Body of pancreas (tissue), 4 donors: ENCODE results near the gene DAZAP2. TPM values are rescaled to one million over a fixed set of nuclear protein-coding genes. Genes with fewer than 3 reads are reported as not detected.

ENCODE experiments used
- ATAC-seq: fragments of 150-250 bp; one replicate; pipeline ENCODE4 v1.9.1; 2016
- DNase-seq, 4 donors: peaks; one replicate each; pipeline ENCODE4 v3.0.0-alpha.2; 2019
- H3K27ac ChIP-seq, 4 donors: fragments of 200-600 bp; sonication (generic); 1 replicate in 3 of 4; 2 replicates in 1 of 4; pipeline versions ENCODE4 v1.5.1 to v1.6.1; 2016 to 2019; ENCODE audit warnings: mild to moderate bottlenecking in 1 of 4, mixed read lengths in 1 of 4, moderate library complexity in 1 of 4
- H3K27me3 ChIP-seq, 2 donors: fragments of 200-600 bp; sonication (generic); one replicate each; pipeline ENCODE4 v1.6.0; 2016; ENCODE audit warnings: mild to moderate bottlenecking in 1 of 2
- H3K36me3 ChIP-seq, 2 donors: fragments of 200-600 bp; sonication (generic); replicated peaks in 1 of 2; 2 replicates each; pipeline ENCODE4 v1.5.1; 2016; ENCODE audit warnings: low read depth in 2 of 2; ENCODE audit not compliant: insufficient read depth in 1 of 2
- H3K4me1 ChIP-seq: fragments of 200-600 bp; sonication (generic); one replicate; pipeline ENCODE4 v1.6.0; 2016
- H3K4me3 ChIP-seq, 2 donors: fragments of 200-600 bp; sonication (generic); 1 replicate in 1 of 2; 2 replicates in 1 of 2; pipeline ENCODE4 v1.5.1; 2016 to 2019
- H3K9me3 ChIP-seq, 3 donors: fragments of 200-600 bp; sonication (generic); 1 replicate in 2 of 3; 2 replicates in 1 of 3; pipeline ENCODE4 v1.5.1; 2016
- POLR2A ChIP-seq, 3 donors: fragments of 450-650 bp; IDR thresholded peaks; one replicate each; pipeline ENCODE4 v1.6.1; 2016; ENCODE audit warnings: antibody characterized with exemption in 3 of 3, mild to moderate bottlenecking in 2 of 3
- WGBS, 2 donors: methylation state at CpG; one replicate each; pipeline ENCODE4 v1.1.5; 2017; 5-methylcytosine and 5-hydroxymethylcytosine counted together
- intact Hi-C: fragments of 100-400 bp; cut with DNase I; formaldehyde crosslinking; loops from one replicate; pipeline ENCODE4 v1.15.1; 2023
- total RNA-seq, 2 donors: library from RNA; depleted of rRNA; stranded (reverse); fragments of >200 nt; gene quantifications; one replicate each; pipeline ENCODE4 v1.1.0, GENCODE V29; 2016
- TF ChIP-seq, protein P1 (sequence below), 7 experiments: fragments of 450-650 bp in 4 of 7; fragments of 200-600 bp in 3 of 7; sonication (generic) in 3 of 7; IDR thresholded peaks; one replicate each; pipeline ENCODE4 v1.5.1; 2016 to 2019; ENCODE audit warnings: antibody characterized with exemption in 7 of 7

DAZAP2 gene
- total RNA-seq, 2 donors from 2014 or later = 77.1 to 87.7 TPM

DNA sequence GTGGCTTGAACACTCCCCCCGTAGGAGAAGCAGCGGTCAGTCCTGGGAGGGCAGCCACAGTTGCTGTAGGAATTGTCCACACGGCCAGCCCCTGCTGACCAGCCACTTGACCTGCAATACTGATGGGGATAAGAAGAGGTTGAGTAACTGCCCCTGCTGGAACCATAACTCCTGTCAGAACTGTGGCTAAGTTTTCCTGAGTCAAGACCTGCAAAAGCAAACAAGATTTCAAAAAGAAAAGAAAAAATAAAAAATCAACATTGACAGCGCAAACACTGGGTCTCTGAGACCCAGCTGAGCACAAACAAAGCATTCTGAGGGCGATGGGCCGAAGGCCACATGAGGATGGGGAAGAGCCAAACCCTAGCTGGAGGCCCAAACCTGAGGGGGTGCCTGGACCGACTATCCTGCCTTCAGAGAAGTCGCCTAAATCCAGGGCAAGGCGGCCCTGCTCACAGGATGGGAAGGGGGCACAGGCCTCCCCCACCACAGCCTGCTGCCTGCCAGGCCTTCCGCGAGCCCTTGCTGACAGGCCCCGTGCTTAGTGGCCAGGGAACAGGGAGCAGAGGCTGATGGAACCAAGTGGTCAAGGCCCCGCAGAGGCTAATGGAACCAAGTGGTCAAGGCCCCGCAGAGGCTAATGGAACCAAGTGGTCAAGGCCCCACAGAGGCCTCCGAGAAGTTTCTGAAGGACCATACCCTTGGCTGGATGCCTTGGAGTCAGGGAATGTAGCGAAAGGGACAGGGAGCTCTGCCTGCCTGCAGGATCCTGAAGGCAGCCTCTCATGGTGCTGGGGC lies 39.9 kb upstream of the DAZAP2 start:
- intact Hi-C loops = no loop called here
- no peak overlapping the region for H3K27ac ChIP-seq
- no peaks in the 10 kb centered on the region for H3K9me3 ChIP-seq
- H3K4me1 ChIP-seq = no peaks in the 10 kb centered on the region
- H3K36me3 ChIP-seq = no peaks in the 10 kb centered on the region
- H3K27me3 ChIP-seq = no peaks in the 10 kb centered on the region
- TF ChIP-seq POLR2A (IDR thresholded peaks at IDR 0.05) = no peak
- TF ChIP-seq, protein P1, sequence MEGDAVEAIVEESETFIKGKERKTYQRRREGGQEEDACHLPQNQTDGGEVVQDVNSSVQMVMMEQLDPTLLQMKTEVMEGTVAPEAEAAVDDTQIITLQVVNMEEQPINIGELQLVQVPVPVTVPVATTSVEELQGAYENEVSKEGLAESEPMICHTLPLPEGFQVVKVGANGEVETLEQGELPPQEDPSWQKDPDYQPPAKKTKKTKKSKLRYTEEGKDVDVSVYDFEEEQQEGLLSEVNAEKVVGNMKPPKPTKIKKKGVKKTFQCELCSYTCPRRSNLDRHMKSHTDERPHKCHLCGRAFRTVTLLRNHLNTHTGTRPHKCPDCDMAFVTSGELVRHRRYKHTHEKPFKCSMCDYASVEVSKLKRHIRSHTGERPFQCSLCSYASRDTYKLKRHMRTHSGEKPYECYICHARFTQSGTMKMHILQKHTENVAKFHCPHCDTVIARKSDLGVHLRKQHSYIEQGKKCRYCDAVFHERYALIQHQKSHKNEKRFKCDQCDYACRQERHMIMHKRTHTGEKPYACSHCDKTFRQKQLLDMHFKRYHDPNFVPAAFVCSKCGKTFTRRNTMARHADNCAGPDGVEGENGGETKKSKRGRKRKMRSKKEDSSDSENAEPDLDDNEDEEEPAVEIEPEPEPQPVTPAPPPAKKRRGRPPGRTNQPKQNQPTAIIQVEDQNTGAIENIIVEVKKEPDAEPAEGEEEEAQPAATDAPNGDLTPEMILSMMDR (IDR thresholded peaks at IDR 0.05) = no peak
- WGBS, 2 donors = 70 to 83% methylated on average over 7 to 16 of the region's 16 CpGs
- H3K4me3 ChIP-seq = no peak overlapping the region
- DNase-seq (no peak), ATAC-seq (no peak)

DNA sequence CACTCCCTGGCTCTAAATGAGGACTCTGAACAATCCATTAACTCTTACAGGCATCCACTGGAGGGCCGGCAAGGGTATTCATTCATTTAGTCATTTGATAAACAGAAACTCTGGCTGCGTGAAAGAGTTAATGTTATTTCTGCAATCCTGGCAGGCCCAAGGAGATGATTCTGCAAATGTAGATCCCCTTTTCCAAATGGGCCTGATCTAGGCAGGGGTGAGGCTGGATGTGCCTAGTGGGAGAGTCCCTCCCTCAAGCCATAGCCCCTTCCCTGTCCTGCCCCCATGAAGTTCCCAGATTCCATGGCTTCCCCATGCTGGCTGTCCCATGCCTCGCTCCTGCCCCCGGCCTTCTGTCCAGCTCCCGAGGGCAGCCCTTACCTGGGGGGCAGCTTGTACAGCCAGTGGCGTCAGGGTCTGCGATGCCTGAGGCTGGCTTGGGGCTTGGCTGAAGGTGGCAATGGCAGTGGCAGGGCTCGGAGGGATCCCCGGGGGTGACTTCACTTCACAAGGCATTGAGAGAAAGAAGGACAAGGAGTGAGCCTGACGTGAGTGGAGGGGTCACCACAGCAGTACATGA lies 39.2 kb upstream of the DAZAP2 start:
- 91 to 94% methylated on average over 9 to 10 of the region's 10 CpGs for WGBS, 2 donors
- Histone ChIP-seq H3K4me1 (no peaks in the 10 kb centered on the region), H3K4me3 (no peak overlapping the region), H3K36me3 (no peaks in the 10 kb centered on the region), H3K27me3 (no peaks in the 10 kb centered on the region), H3K27ac (no peak overlapping the region), H3K9me3 (no peaks in the 10 kb centered on the region)
- ATAC-seq (no peak), DNase-seq (no peak)
- intact Hi-C loops = no loop called here
- TF ChIP-seq, protein P1 (IDR thresholded peaks at IDR 0.05) = no peak
- no peak for TF ChIP-seq POLR2A (IDR thresholded peaks at IDR 0.05)

DNA sequence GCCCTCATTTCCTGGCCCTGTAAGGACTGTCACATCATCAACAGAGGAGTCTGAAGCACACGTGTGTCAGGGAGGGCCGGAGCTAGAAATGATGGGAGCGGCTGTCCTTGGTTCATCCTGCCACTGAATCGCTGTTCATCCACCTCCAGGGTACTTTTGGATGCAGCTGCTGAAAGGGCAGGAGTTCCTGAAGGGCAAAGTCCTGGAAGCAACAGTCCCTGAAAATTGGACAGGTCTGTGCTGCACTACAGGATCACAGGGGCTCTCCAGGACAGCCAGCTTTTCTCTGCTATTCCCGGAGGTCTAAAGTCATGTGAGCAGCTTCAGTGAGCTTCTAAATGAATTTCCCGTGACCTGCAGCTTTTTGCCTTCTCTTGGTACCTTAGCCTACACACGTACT lies 38.5 kb upstream of the DAZAP2 start:
- intact Hi-C loops = no loop called here
- H3K9me3 ChIP-seq = no peaks in the 10 kb centered on the region
- WGBS, 2 donors = 90 to 92% methylated on average over 7 of the region's 7 CpGs
- H3K4me1 ChIP-seq = no peaks in the 10 kb centered on the region
- H3K27ac ChIP-seq = no peak overlapping the region
- H3K36me3 ChIP-seq = no peaks in the 10 kb centered on the region
- no peak for TF ChIP-seq POLR2A (IDR thresholded peaks at IDR 0.05)
- TF ChIP-seq, protein P1 (IDR thresholded peaks at IDR 0.05) = no peak
- ATAC-seq (no peak), DNase-seq (no peak)
- H3K27me3 ChIP-seq = no peaks in the 10 kb centered on the region
- H3K4me3 ChIP-seq = no peak overlapping the region

DNA sequence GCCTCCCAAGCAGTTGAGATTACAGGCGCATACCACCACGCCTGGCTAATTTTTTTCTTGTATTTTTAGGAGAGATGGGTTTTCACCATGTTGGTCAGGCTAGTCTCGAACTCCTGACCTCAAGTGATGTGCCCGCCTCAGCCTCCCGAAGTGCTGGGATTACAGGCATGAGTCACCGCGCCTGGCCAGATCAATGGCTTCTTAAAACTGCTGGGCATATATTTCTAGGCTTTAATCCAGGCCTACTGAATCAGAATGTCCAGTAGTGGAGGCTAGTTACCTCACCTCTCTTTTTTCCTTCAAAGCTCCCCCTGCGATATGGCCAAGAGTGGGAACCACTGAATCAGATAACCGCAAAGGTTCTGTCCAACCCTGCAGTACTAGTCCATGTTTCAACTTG lies 37.8 kb upstream of the DAZAP2 start:
- Histone ChIP-seq H3K27me3 (no peaks in the 10 kb centered on the region), H3K4me3 (no peak overlapping the region), H3K9me3 (no peaks in the 10 kb centered on the region), H3K36me3 (no peaks in the 10 kb centered on the region), H3K4me1 (no peaks in the 10 kb centered on the region), H3K27ac (no peak overlapping the region)
- no peak for ATAC-seq
- intact Hi-C loops = no loop called here
- TF ChIP-seq, protein P1 (IDR thresholded peaks at IDR 0.05) = no peak
- WGBS, 2 donors = 94 to 98% methylated on average over 8 to 9 of the region's 9 CpGs
- DNase-seq = no peak

DNA sequence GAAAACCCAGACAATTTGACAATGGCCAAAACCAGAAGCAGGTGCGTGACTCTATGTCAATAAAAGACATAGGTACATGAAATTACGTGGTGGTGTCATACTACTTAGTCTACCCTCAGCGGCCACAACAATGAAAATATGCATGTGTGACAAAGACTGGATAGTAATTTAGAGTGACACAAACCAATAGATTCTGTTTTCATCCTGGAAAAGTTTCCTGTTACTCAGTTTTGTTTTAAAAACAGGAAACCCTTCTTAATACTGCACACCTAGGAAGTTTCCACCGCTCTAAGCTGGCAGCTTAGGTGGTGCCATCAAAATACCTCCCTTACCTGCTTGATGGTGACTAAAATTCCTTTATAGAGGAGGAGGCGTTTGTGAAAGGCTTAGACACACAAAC lies 35.9 kb upstream of the DAZAP2 start:
- no peak for TF ChIP-seq POLR2A (IDR thresholded peaks at IDR 0.05)
- TF ChIP-seq, protein P1 (IDR thresholded peaks at IDR 0.05) = no peak
- intact Hi-C loops = no loop called here
- Histone ChIP-seq H3K36me3 (no peaks in the 10 kb centered on the region), H3K4me3 (no peak overlapping the region), H3K27ac (no peak overlapping the region), H3K9me3 (no peaks in the 10 kb centered on the region), H3K27me3 (no peaks in the 10 kb centered on the region), H3K4me1 (no peaks in the 10 kb centered on the region)
- ATAC-seq = no peak
- DNase-seq = no peak
- WGBS, 2 donors = 89 to 98% methylated on average over 5 of the region's 5 CpGs
